Measurements from ENCODE around the gene PCGF1.

Gene PCGF1

GRCh38 chr2:74514368-74515270 lies 7.1 kb upstream of the PCGF1 start, which contains the start of gene TLX2:
TLX2 (plus strand) TSS chr2:74514450; CDS start chr2:74514807, 357 bp downstream.
- DNase-seq: no peak

- DNase-seq: no peak
Observed at GRCh38 chr2:74513605-74514367, 6.3 kb upstream of the PCGF1 start.

- no peak for DNase-seq
Observed at GRCh38 chr2:74512744-74513604, 5.5 kb upstream of the PCGF1 start.

- DNase-seq: no peak
Observed at GRCh38 chr2:74511104-74511989, 3.9 kb upstream of the PCGF1 start.

- DNase-seq: no peak
Observed at GRCh38 chr2:74510272-74510671, 2.8 kb upstream of the PCGF1 start.

GRCh38 chr2:74507926-74508520 lies 528 bp upstream of the PCGF1 start:
- DNase-seq: peak in 1 of 2 experiments; percentile 39

GRCh38 chr2:74505448-74506246 lies 1.8 kb downstream of the PCGF1 start:
- no peak for DNase-seq

DNA sequence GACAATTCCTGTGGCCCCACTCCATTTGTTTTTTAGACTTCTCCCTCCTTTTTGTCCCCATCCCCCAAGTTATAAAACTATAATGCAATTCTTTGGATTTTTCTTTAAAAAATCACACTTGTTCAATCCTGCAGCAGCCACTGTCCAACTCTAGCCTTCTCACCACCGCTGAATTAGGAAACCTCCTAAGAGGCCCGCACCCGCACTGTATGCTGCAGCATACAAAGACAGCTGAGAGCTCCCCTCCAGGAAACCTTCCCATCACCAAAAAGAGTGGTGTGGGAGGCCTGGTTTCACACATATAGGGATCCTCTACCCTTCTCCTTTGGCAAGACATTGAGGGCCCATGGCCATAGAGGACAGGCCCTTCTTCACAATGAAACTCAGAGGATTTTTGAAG lies 2.9 kb downstream of the PCGF1 start:
- DNase-seq: no peak

DNA sequence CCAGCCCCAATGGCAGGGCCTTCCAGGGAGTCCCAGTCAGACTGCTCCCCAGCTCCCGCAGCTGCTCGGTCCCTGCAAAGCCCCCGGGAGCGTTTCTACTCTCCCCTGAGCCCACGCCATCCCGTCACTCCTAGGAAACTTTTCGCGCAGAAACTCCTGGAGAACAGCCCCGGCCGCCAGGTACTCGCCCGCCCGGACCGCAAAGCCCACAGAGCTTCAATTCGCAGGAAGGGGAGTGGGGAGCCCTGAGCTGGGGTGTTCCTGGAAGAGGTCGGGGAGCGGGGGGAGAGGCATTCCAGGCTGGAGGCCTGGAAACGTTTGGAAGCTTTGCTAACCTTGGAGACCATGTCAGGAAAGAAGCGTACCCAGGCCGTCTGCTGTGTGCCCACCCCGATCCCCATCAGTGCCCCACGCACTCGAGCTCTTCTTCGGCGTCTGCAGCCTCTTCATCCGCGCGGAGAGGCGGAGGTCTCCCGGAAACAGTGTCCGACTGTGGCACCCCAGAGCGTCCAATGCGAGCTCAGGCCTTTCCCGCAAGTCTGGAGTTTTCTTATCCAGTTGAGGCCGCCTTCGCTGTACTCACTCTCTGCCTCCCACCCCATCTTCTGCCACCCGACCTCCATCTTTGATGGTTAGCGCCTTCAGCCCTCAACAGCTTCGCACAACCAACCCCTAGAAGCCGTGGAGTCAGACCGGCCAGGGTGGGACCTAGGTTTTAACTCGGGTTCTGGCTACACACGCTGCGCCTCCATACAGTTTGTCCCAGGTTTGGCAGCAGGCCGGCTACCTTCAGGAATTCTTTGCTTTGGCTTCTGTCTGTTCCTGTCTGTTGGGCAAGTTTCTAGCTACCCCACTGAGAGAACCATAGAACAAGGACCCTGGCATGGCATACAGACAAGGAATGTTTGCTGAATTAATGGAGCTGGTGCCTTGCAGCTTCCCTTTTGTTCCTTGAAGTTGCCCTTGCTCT lies 3.7 kb downstream of the PCGF1 start:
- no peak for DNase-seq

GRCh38 chr2:74502720-74503505 lies 4.6 kb downstream of the PCGF1 start:
- no peak for DNase-seq

GRCh38 chr2:74502147-74502719 lies 5.3 kb downstream of the PCGF1 start:
- no peak for DNase-seq

DNA sequence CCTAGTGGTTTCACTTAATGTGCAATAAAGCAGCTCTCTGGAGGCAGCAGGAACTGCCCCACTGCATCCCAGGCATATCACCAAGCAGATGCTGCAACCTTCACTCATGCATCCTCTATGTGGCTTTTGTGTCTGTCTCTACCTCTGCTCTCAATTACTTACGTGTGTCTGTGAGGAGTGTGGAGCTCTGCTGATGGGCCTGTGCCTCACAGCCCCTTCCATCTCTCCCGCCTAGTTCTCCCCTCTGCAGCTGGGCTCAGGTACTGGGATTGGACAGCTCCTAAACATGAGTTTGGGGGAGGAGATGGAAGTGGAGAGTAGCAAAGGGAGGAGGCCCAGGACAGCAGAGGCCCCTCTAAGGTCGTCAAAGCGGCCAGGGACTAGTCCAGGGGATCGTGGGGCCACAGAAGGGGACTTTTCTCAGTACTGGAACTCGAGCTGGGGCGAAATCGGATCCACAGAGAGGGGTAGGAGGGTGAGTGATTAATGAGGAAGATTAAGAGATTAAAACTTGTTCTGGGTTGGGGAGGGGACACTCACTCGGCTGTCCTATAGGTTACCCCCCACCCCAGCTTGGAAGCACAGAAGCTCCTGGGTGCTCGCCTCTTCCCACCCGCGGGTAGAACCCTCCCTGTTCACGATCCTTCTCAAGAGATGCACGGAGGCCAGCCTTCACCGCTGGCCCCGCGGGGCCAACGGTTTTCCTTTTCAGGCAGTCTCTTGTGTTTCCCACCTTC lies 6.0 kb downstream of the PCGF1 start:
- DNase-seq: no peak

DNA sequence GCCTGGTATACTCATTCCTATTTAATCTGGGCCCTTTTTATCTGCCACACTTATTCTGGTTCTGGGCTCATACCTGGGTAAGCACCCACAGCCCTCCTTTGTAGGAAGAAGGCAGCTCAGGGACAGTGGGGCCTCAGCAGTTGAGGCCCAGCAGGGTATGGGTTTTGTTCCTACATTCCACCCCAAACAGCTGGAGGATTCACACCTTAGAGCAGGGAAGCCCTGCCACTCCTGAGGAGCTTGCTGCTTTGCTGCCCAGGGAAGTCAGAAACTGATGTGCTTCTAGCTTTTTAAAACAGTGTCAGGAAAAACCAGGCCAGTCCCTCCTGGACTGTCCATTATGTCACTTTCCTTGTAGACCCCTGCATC lies 6.9 kb downstream of the PCGF1 start:
- no peak for DNase-seq

DNA sequence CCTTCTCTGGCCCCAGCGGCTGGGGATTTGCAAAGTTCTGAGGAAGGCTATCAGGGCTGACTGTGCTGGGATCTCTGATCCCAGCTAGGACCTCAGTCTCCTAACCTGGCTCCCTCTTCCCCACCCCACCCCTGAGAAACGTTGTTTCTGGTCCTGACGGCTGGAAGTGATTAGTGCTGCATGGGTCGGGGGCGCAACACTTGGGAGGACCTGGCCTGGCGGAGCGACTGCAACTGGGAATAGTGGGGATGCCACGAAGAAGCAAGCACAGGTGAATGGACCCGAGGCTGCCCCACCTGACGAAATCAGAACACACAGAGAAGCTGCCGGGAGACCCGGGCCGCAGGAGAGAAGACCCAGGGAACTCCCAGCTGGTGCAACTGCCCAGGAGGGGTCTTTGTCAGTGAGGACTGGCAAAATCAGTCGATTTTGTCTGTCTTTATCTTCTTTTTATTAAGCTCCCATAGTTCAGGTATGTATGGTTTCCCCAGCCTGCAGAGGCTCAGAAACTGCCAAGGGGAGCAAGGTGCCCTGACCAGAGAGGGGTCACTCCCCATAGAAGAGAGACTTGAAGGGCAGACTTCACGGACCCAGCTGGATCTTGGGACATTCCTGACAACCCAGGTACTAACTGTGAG lies 7.4 kb downstream of the PCGF1 start:
- DNase-seq: no peak

DNA sequence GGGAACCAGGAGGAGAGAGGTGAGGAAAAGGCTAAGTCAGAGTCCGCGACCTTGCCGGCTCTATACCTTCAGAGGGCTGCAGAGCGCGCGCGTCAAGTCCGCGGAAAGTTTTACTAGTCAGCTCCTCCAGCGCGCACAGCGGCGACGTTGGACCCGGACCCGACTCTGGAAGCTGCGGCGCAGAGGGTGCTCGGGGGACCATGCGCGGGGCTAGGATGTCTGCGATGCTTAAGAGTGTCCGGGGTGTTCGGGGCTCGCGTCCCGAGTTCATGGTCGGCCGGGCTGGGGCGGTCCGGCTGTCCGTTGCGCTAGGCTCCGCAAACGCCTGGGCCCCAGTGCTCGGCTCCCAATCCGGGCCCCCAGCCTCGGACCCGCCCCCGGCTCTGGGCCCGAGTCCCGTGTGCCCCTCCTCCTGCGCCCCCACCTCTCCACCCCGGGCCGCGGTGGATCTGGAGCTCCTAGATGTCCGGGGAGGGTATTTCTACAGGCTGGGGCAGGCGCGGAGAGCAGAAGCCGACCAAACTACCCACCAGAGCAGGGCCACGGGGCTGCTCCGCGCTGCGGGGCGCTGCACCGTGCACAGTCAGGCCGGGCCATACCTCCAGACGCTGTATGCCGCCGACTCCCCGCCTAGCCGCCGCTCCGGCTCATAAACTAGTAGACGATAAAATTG lies 8.1 kb downstream of the PCGF1 start, which contains the start of gene LBX2:
LBX2 (minus strand) TSS at position 337 of the 673 bp plus-strand sequence; CDS start at position 271, 66 bp downstream.
- no peak for DNase-seq
